ENCODE data around the gene BSND.

BSND gene

DNA sequence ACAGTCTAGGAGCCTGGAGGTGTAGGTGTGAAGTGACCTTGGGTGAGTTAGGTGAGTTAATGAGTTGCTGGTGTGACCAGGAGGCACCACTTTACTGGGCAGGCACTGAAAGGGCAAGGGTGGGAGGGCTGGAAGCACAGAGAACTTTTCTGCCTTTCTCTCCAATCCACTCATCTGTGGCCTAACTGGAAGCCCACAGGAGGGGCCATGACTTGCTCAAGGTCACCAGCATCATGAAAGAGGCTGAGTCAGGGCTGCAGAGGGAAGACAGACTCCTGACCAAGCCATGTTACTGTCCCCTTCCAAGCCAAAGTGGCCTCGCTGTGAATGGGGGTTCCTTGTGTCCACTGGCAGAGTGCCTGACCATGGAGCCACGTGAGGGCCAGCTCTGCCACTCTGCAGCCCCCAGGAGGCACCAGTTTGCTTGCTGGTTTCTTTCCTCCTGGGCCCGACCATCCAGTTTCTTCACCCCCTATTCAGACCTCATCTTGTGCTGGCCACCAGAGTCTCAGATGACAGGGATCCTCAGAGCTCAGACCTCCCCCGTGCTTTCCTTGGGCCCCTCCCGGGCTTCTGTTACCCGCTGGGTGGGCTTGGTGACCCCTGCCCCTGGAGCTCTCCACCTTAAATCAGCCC is 4.3 kb upstream of the BSND start:
- DNase-seq = no peak

GRCh38 chr1:54995013-54995760 is 3.5 kb upstream of the BSND start:
- no peak for DNase-seq

DNA sequence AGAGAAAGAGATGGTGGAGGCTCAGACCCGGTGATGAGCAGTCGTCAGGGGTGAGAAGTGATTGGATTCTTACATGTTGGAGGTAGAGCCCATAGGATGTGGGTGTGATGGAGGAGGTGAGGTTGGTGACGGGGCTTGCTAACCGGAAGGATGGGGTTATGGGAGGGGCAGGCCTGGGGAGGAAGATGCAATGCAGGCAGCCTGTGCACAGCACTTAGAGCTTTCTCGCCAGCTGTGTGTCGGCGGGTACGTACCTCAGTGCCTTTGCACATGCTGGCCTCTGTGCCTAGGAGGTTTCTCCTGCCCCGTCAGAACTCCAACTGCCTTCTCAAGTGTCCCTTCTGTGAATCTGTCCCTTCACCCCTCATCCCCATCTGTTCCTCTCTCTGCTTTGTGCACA is 2.9 kb upstream of the BSND start:
- DNase-seq = no peak

GRCh38 chr1:54996359-54996868 is 2.3 kb upstream of the BSND start:
- DNase-seq = peak; percentile 23 to 62 (median 54)

DNA sequence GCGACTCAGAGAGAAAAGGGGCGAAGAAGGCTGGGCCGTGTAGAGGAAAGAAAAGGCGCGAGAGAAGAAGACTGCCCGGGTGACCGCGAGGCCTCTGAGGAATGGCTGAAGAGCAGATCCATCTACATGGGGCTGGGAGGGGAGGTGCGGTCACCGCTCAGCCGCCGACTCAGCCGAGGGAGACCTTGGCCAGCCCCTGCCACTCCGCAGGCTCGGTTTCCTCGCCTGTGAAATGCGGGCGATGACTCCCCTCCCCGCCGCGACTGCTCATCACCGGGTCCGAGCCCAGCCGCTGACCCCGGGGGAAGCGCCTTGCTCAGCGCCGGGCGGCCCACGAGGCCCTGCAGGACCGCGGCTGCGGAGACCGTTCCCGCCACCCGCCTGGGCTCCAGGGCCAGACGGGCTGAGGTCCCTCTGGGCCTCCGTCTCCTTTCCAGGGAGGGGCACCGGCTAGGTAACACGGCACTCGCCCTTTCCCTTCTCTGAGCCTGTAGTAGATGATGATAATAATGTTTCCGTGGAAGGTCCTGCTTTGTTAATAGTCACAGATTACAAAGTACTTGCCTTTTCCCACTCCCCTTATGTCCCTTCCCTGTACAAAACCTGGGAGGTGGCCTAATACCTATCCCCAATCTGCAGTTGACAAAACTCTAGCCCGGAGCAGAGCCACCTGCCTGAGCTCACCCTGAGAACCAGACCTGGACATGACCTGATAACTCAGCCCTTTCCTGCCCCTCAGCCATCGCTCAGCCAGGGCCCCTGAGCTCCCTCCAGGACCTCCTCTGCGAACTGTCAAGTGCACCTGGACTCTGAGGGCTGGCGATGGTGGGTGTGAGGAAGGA is 1.6 kb upstream of the BSND start:
- DNase-seq = no peak

DNA sequence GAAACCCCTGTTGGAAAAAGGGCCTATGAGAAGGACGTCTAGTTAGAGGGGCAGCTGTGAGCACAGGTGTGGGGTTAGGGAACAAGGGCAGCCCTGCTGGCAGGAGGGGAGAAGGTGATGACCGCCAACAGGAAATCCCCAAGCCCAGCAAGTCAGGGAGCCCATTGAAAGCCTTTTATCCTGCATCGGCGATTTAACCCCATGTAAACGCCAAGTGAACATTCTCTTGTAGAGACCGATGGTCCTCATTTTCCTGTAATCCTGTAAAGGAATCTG is 1.1 kb upstream of the BSND start:
- no peak for DNase-seq

DNA sequence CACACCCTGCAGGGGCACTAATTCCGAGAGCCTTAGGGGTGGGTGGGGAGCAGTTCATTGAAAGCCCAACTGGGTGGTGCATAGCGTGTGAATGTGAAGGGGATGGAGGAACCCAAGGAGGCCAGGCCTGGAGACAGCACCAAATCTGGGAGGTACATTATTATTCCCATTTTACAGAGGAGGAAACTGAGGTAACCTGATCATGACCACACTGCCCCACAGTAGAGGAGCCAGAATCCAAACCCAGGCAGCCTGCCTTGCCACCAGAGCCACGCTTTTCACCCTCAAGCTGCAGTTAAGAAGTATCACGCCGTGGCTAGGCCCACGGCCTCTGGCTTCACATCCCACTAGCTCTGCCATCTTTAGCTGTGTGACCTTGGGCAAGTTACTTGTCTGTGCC is 633 bp upstream of the BSND start:
- no peak for DNase-seq

GRCh38 chr1:55000110-55001085 is 1.7 kb downstream of the BSND start:
- no peak for DNase-seq

DNA sequence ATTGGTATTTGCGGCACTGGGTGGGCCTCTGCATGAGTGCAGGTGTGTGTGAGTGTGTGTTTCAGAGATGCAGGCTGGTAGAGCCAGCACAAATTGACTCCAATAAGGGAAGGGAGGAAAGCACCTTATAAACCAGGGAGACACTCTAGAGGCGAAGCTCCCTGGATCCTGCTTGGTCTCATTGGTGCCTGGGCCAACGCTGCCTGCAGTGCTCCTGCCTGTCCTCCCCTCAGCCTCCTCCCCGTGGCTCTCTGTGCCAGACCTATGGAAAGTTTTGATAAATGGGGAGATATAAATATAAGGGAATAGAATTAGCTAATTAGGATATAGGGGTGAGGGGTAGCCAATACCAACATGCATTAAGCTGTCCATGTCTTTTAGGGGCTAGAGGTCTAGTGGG is 2.6 kb downstream of the BSND start:
- DNase-seq = no peak

- no peak for DNase-seq
These were observed 4.0 kb downstream of the BSND start for GRCh38 chr1:55002686-55003085.

GRCh38 chr1:55005351-55006140 is 6.8 kb downstream of the BSND start:
- DNase-seq = no peak

GRCh38 chr1:55006931-55007330 is 8.2 kb downstream of the BSND start:
- DNase-seq = no peak

- no peak for DNase-seq
These were observed 8.9 kb downstream of the BSND start for GRCh38 chr1:55007625-55008024.

- no peak for DNase-seq
These were observed 11.6 kb downstream of the BSND start for GRCh38 chr1:55010194-55010886.

GRCh38 chr1:55010887-55011217 is 12.1 kb downstream of the BSND start:
- DNase-seq = no peak

DNA sequence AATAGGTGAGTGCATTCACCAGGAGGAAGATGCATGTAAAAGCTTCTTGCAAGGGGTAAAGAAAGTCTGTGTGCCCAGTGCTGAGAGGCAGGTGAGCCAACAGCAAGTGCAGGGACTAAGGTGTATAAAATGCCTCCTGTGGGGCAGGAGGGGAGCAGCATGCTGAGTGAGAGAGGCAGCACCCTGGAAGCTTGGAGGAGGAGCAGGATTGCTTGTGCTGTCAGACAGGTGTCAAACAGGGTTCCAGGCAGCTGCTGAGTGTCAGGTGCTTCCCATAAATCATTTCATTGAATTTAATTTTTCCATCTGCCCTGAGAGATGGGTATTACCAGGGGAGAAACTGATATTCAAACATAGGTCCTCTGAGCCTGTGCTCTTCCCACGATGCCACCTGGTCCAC is 13.9 kb downstream of the BSND start:
- no peak for DNase-seq

DNA sequence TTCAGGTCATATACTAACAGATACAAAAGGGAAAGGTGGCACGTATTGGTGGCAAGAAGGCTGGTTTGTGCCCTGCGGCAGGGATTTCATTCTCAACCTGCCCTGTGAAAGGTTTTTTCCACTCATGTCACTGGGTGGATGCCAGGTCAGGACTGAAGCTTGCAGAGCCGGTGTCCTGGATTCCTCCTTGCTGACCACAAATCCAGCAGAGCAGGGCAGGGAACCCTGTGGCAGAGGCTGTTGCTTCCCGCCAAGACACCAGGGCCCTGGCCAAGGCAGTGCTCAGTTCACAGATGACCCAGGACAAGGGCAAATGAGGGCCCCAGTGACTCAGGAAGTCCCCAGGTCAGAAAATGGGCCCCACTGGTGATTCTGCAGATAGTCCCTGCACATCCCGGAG is 16.4 kb downstream of the BSND start:
- DNase-seq = no peak

DNA sequence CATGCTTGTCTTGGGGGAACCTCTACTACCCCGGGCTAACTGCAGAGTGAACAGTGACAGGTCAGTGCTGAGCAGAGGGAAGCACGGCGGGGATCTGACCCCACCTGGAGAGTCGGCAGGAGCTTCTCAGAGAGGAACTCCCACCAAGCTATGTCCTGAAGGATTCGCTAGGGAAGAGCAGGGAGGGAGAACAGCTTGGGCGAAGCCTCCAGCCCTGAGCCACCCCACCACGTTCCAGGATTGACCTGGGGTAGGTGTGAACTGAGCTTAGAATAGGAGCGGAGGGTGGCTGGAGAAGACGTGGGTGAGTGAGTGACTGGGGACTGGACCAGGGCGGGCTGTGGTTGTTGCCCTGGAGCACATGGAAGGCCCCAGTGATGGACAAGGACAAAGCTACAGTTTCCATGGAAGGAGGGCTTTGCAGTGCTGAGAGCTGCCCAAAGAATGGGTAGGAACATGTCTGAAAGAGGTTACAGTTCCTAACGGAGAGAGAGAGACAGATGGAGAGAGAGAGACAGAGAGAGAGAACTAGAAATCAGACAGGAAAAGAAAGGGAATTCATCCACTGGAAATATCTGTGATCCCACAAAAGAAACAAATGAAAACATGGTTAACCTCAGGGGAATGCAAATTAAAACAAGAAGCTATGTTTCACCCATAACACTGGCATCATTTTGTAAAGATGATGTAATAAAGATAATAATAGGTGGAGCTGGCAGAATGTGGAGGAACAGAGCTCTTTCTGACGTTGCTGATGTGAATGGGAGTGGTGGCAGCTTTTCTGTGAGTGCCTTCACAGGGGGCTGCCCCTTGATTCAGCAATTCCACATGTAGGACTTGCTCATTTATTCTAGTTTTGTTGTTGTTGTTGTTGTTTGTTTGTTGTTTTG is 17.2 kb downstream of the BSND start:
- no peak for DNase-seq

DNA sequence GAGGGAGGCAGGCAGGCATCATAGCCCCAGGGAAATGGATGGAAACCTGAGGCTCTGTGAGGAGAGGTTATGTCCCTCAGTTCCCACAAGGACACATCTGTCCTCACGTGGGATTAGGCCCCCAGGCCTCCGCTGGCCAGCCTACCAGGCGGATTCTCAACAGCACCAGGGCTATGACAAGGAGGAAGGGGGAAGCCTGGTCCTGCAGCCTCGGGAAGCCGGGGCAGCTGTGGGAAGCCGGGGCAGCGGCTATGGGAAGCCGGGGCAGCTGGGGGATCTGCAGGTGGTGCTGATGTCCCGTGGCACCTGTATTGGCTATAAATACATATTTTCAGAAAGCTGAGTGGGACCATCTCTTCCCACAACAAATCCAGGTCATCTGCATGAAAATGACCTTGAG is 19.7 kb downstream of the BSND start:
- no peak for DNase-seq

GRCh38 chr1:55021942-55022546 is 23.3 kb downstream of the BSND start:
- peak; percentile 12 to 46 (median 23) for DNase-seq
